GM06990 (cell line): Measurements from ENCODE around the gene VIT.
A peak's percentile ranks its signal among the peaks of the same experiment; 100 is the strongest.

Source experiments
- DNase-seq: peaks from one replicate; pipeline ENCODE4 v3.0.0-alpha.2; 2011; ENCODE audit not compliant: insufficient read length; ENCODE audit errors: extremely low read depth
- H3K27me3 ChIP-seq: replicated peaks from 2 replicates; pipeline ENCODE4 v1.6.0; 2011; ENCODE audit warnings: low read length; ENCODE audit not compliant: control insufficient read depth, insufficient read depth
- H3K36me3 ChIP-seq: 2 replicates; pipeline ENCODE4 v1.5.1; 2011; ENCODE audit warnings: low read length; ENCODE audit not compliant: control insufficient read depth, insufficient read depth
- H3K4me3 ChIP-seq: replicated peaks from 2 replicates; pipeline ENCODE4 v1.5.1; 2011; ENCODE audit warnings: low read depth, mild to moderate bottlenecking, control low read depth, low read length
- CTCF ChIP-seq: IDR thresholded peaks from 2 replicates; pipeline ENCODE4 v1.5.1; 2011; ENCODE audit warnings: low read length, control low read depth, mild to moderate bottlenecking, inconsistent platforms; ENCODE audit not compliant: insufficient read depth, poor library complexity, severe bottlenecking

The VIT gene

GRCh38 chr2:36663851-36664695 lies 32.4 kb upstream of the VIT start:
- Histone ChIP-seq H3K4me3 (no peak overlapping the region), H3K27me3 (no peaks in the 10 kb centered on the region; the same call in 1 of the 2 replicates), H3K36me3 (no peaks in the 10 kb centered on the region)
- peak; percentile 71 for TF ChIP-seq CTCF
- DNase-seq = no peak

GRCh38 chr2:36664696-36665076 lies 31.8 kb upstream of the VIT start:
- TF ChIP-seq CTCF = no peak
- no peak overlapping the region for H3K4me3 ChIP-seq

GRCh38 chr2:36667931-36668330 lies 28.6 kb upstream of the VIT start:
- Histone ChIP-seq H3K4me3 (no peak overlapping the region), H3K36me3 (no peaks in the 10 kb centered on the region), H3K27me3 (no peaks in the 10 kb centered on the region; the same call in 1 of the 2 replicates)
- TF ChIP-seq CTCF = no peak
- DNase-seq = no peak

More at GRCh38 chr2:36664696-36665076, 31.8 kb upstream of the VIT start:
- Histone ChIP-seq H3K36me3 (no peaks in the 10 kb centered on the region), H3K27me3 (no peaks in the 10 kb centered on the region; the same call in 1 of the 2 replicates)
- DNase-seq = no peak

GRCh38 chr2:36670881-36671595 lies 25.5 kb upstream of the VIT start:
- TF ChIP-seq CTCF = no peak
- no peak for DNase-seq
- no peak overlapping the region for H3K4me3 ChIP-seq
- H3K36me3 ChIP-seq = no peaks in the 10 kb centered on the region
- H3K27me3 ChIP-seq = no peaks in the 10 kb centered on the region; the same call in 1 of the 2 replicates

GRCh38 chr2:36671731-36672130 lies 24.8 kb upstream of the VIT start:
- TF ChIP-seq CTCF = no peak
- Histone ChIP-seq H3K4me3 (no peak overlapping the region), H3K36me3 (no peaks in the 10 kb centered on the region), H3K27me3 (no peaks in the 10 kb centered on the region; the same call in 1 of the 2 replicates)
- no peak for DNase-seq
